CD14-positive monocyte (primary cell): ENCODE results near the gene SCGB3A1. TPM values are rescaled to one million over a fixed set of nuclear protein-coding genes. Genes with fewer than 3 reads are reported as not detected.

Experiments
- DNase-seq, 3 donors: peaks; one replicate each; pipeline ENCODE4 v3.0.0-alpha.2; 2011 to 2022
- H2AFZ ChIP-seq: 2 replicates; pipeline ENCODE4 v1.6.0; 2012; ENCODE audit warnings: mild to moderate bottlenecking, low read depth, low read length, inconsistent platforms; ENCODE audit not compliant: insufficient read depth, poor library complexity, severe bottlenecking
- H3K27ac ChIP-seq, 2 donors: 1 replicate in 1 of 2; 2 replicates in 1 of 2; pipeline ENCODE4 v1.5.1; 2012 to 2013; ENCODE audit warnings: low read length in 2 of 2, control low read depth in 1 of 2, inconsistent platforms in 1 of 2, low read depth in 1 of 2, mild to moderate bottlenecking in 1 of 2
- H3K27me3 ChIP-seq, 2 donors: one replicate each; pipeline versions ENCODE4 v1.6.0 to v1.6.1; 2011 to 2013; ENCODE audit warnings: low read length in 2 of 2; ENCODE audit not compliant: control insufficient read depth in 2 of 2, insufficient read depth in 2 of 2
- H3K36me3 ChIP-seq, 2 donors: replicated peaks in 1 of 2; 1 replicate in 1 of 2; 2 replicates in 1 of 2; pipeline versions ENCODE4 v1.5.1 to v1.6.1; 2012 to 2013; ENCODE audit warnings: low read length in 2 of 2, control low read depth in 1 of 2, inconsistent platforms in 1 of 2, mild to moderate bottlenecking in 1 of 2; ENCODE audit not compliant: insufficient read depth in 2 of 2, control insufficient read depth in 1 of 2
- H3K4me1 ChIP-seq, 2 donors: 1 replicate in 1 of 2; 2 replicates in 1 of 2; pipeline versions ENCODE4 v1.5.1 to v1.6.1; 2012 to 2013; ENCODE audit warnings: low read length in 2 of 2, control low read depth in 1 of 2, inconsistent platforms in 1 of 2, mild to moderate bottlenecking in 1 of 2, moderate library complexity in 1 of 2; ENCODE audit not compliant: insufficient read depth in 2 of 2, control insufficient read depth in 1 of 2
- H3K4me2 ChIP-seq: replicated peaks from 2 replicates; pipeline ENCODE3; 2012; ENCODE audit warnings: low read length, moderate library complexity, mild to moderate bottlenecking; ENCODE audit not compliant: poor library complexity, severe bottlenecking; ENCODE audit errors: extremely low read depth
- H3K4me3 ChIP-seq, 3 experiments: fragments of 200-600 bp in 1 of 3; sonication (generic) in 1 of 3; replicated peaks in 1 of 3; 1 replicate in 2 of 3; 2 replicates in 1 of 3; pipeline ENCODE4 v1.5.1; 2011 to 2013; ENCODE audit warnings: low read length in 3 of 3, mild to moderate bottlenecking in 3 of 3, control low read depth in 2 of 3, low read depth in 2 of 3, inconsistent platforms in 1 of 3, moderate library complexity in 1 of 3
- H3K79me2 ChIP-seq: 2 replicates; pipeline ENCODE4 v1.6.0; 2012; ENCODE audit warnings: mild to moderate bottlenecking, control low read depth, inconsistent platforms, low read length, moderate library complexity; ENCODE audit not compliant: insufficient read depth
- H3K9ac ChIP-seq: 2 replicates; pipeline ENCODE4 v1.6.0; 2017; ENCODE audit warnings: low read length, mild to moderate bottlenecking; ENCODE audit not compliant: insufficient read depth, poor library complexity, severe bottlenecking
- H3K9me3 ChIP-seq, 2 donors: replicated peaks in 1 of 2; 1 replicate in 1 of 2; 2 replicates in 1 of 2; pipeline versions ENCODE4 v1.5.1 to v1.6.1; 2012 to 2013; ENCODE audit warnings: low read length in 2 of 2, control low read depth in 1 of 2; ENCODE audit not compliant: control insufficient read depth in 1 of 2, insufficient read depth in 1 of 2
- H4K20me1 ChIP-seq: 2 replicates; pipeline ENCODE4 v1.6.0; 2012; ENCODE audit warnings: mild to moderate bottlenecking, low read length, control low read depth, moderate library complexity; ENCODE audit not compliant: insufficient read depth
- H3K27ac Mint-ChIP-seq, 7 donors: one replicate each; pipeline ENCODE4 v1.8.0; 2020; ENCODE audit warnings: mild to moderate bottlenecking in 7 of 7, mixed read lengths in 7 of 7, moderate library complexity in 6 of 7, inconsistent platforms in 2 of 7
- H3K27me3 Mint-ChIP-seq, 3 donors: one replicate each; pipeline ENCODE4 v1.8.0; 2021 to 2022; ENCODE audit warnings: low read depth in 3 of 3, mild to moderate bottlenecking in 3 of 3, mixed read lengths in 3 of 3, moderate library complexity in 3 of 3, inconsistent platforms in 1 of 3
- H3K36me3 Mint-ChIP-seq, 2 donors: one replicate each; pipeline ENCODE4 v1.8.0; 2020; ENCODE audit warnings: mixed read lengths in 2 of 2, inconsistent platforms in 1 of 2, mild to moderate bottlenecking in 1 of 2
- H3K4me1 Mint-ChIP-seq: one replicate; pipeline ENCODE4 v1.8.0; 2020; ENCODE audit warnings: mild to moderate bottlenecking, mixed read lengths
- H3K4me3 Mint-ChIP-seq, 2 donors: one replicate each; pipeline ENCODE4 v1.8.0; 2020; ENCODE audit warnings: mild to moderate bottlenecking in 2 of 2, mixed read lengths in 2 of 2, moderate library complexity in 1 of 2
- H3K9me3 Mint-ChIP-seq, 7 donors: one replicate each; pipeline ENCODE4 v1.8.0; 2020 to 2022; ENCODE audit warnings: mixed read lengths in 7 of 7, mild to moderate bottlenecking in 6 of 7, moderate library complexity in 6 of 7, inconsistent platforms in 2 of 7
- CTCF ChIP-seq: fragments of 200-600 bp; IDR thresholded peaks from one replicate; pipeline ENCODE4 v1.8.0; 2022; ENCODE audit warnings: antibody characterized with exemption, mild to moderate bottlenecking
- WGBS: methylation state at CpG from one replicate; pipeline ENCODE4 v1.1.5; 2013; ENCODE audit warnings: missing lambda C conversion rate; ENCODE audit not compliant: insufficient coverage; 5-methylcytosine and 5-hydroxymethylcytosine counted together
- intact Hi-C, 2 donors: fragments of 100-400 bp; cut with micrococcal nuclease; formaldehyde crosslinking; loops; one replicate each; pipeline versions ENCODE4 v1.15.0 to v1.15.1; 2023
- polyA plus RNA-seq, 3 donors: library from polyadenylated mRNA; depleted of rRNA in 1 of 3; unstranded in 2 of 3; stranded (reverse) in 1 of 3; fragments of 300-500 nt in 2 of 3; fragments of >200 nt in 1 of 3; fragmentation: Illumina TruSeq in 2 of 3; gene quantifications; 1 replicate in 2 of 3; 2 replicates in 1 of 3; pipeline ENCODE4 v1.2.3, GENCODE V29; 2012 to 2021

The SCGB3A1 gene
- polyA plus RNA-seq, 3 donors: 0.49 to 0.83 (median 0.59) TPM

- Mint-ChIP-seq H3K4me3 (peak overlapping the region in 1 of 2 donors; percentile 30), H3K9me3 (peaks cover 0 to 16% (median 0%) of the 10 kb centered on the region in 7 donors), H3K36me3 (peaks cover 0 to 6% of the 10 kb centered on the region in 2 donors), H3K27ac (no peak overlapping the region), H3K4me1 (peaks cover 11% of the 10 kb centered on the region), H3K27me3 (peaks cover 26 to 55% (median 43%) of the 10 kb centered on the region in 3 donors)
- Histone ChIP-seq H3K27ac (no peak overlapping the region), H3K9ac (no peak overlapping the region), H3K27me3 (peaks cover 15 to 40% of the 10 kb centered on the region in 2 donors), H3K79me2 (no peaks in the 10 kb centered on the region), H4K20me1 (no peaks in the 10 kb centered on the region), H3K4me3 (no peak overlapping the region), H2AFZ (no peak overlapping the region), H3K36me3 (no peaks in the 10 kb centered on the region), H3K4me1 (peaks cover 9 to 28% of the 10 kb centered on the region in 2 donors), H3K9me3 (no peaks in the 10 kb centered on the region), H3K4me2 (no peak overlapping the region)
- 65% methylated on average over 4 of the region's 10 CpGs for WGBS
- intact Hi-C loops: no loop called here
- TF ChIP-seq CTCF: no peak
- DNase-seq: no peak
These were observed 877 bp upstream of the SCGB3A1 start for GRCh38 chr5:180592176-180592575.

- peaks cover 15 to 40% of the 10 kb centered on the region in 2 donors for H3K27me3 ChIP-seq
- peaks cover 9 to 28% of the 10 kb centered on the region in 2 donors for H3K4me1 ChIP-seq
- no peaks in the 10 kb centered on the region for H3K79me2 ChIP-seq
- Mint-ChIP-seq H3K9me3 (peaks cover 0 to 16% (median 0%) of the 10 kb centered on the region in 7 donors), H3K4me3 (peak overlapping the region in 1 of 2 donors; percentile 67), H3K4me1 (peaks cover 11% of the 10 kb centered on the region), H3K36me3 (peaks cover 0 to 6% of the 10 kb centered on the region in 2 donors), H3K27me3 (peaks cover 31 to 61% (median 43%) of the 10 kb centered on the region in 3 donors), H3K27ac (no peak overlapping the region)
- intact Hi-C loops: no loop called here
- no peak for TF ChIP-seq CTCF
- no peak for DNase-seq
- H3K36me3 ChIP-seq: no peaks in the 10 kb centered on the region
- peak overlapping the region; percentile 21 for H3K9ac ChIP-seq
- no peak overlapping the region for H3K27ac ChIP-seq
- no peaks in the 10 kb centered on the region for H3K9me3 ChIP-seq
- WGBS: 2% methylated on average over 57 of the region's 63 CpGs
- H3K4me2 ChIP-seq: peak overlapping the region; percentile 67
- no peaks in the 10 kb centered on the region for H4K20me1 ChIP-seq
- peak overlapping the region; percentile 53 for H2AFZ ChIP-seq
- H3K4me3 ChIP-seq: peak overlapping the region in 1 of 3 experiments; percentile 57
These were observed 572 bp downstream of the SCGB3A1 start for GRCh38 chr5:180590543-180591310.
